ENCODE results near the gene EEFSEC.

GRCh38 chr3:128430731-128431130, 277.4 kb downstream of the EEFSEC start:
- no peak for TF ChIP-seq CTCF (IDR thresholded peaks at IDR 0.05)
- no peak for TF ChIP-seq POLR2A (IDR thresholded peaks at IDR 0.05)
- TF ChIP-seq POLR2AphosphoS5 (IDR thresholded peaks at IDR 0.05): no peak
- TF ChIP-seq EP300 (IDR thresholded peaks at IDR 0.05): no peak
